WTC11 (cell line): ENCODE data around the gene VSNL1.

Source experiments
- ATF1 ChIP-seq: sonication (generic); formaldehyde crosslinking; IDR thresholded peaks from 2 replicates; pipeline ENCODE4 v1.8.1; 2023; ENCODE audit warnings: mild to moderate bottlenecking, moderate library complexity, missing genetic modification reagents
- NR3C1 ChIP-seq: sonication (generic); formaldehyde crosslinking; conservative IDR thresholded peaks from 2 replicates; pipeline ENCODE4 v1.8.1; 2023; ENCODE audit warnings: low read depth, mild to moderate bottlenecking, missing genetic modification reagents
- TF ChIP-seq, protein P1 (sequence below): fragments of 200-600 bp; IDR thresholded peaks from 2 replicates; pipeline ENCODE4 v1.8.0; 2022; ENCODE audit warnings: antibody characterized with exemption
- TF ChIP-seq, protein P2 (sequence below): sonication (generic); formaldehyde crosslinking; IDR thresholded peaks from 2 replicates; pipeline ENCODE4 v1.8.1; 2022; ENCODE audit warnings: low read depth, missing genetic modification reagents, borderline replicate concordance

DNA sequence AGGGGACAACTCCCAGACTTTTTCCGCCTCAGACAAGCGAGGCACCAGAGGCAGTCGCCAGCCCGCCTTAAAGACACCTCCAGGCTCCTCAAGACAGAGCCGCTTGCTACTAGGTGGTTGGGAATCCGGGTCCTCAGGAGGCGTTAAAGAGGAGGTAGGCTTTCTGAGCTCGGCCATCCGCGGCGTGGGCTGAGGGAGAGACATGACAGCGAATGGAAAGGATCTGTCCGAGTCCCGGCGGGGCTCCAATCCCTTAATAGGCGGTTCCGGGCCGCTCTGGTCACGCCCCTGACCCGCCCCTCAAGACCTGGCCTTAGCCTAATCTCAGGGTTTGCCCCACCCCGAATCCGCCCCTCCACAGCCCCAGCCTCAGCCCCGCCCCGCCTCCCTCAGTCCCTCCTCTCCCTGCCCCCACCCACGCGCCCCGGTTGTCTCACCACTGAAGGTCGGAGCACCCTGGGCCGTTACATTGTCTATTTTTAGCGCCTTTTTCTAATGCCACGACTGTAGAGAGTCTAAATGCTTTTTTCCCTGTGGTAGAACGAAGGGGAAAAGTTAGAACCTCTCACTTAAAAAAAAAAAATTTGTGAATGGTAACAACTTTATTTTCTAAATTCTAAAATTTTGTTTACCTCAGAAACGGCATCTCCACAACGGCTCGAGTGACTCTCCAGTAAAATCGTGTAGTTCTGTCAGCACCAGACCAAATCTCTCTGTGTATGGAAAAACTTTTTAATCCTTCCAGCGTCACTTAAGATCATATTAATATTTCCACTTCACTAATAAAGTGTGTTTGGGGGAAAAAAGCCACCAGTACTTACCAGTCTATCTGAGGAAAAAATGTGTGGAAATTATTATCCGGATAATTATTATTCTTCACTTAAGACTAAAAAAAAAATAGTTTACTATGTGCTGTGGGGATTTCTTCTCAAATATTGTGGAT, 22.0 kb upstream of the VSNL1 start, which contains the start of gene RAD51AP2:
- no peak for TF ChIP-seq ATF1 (CRISPR knock-in tag)
- TF ChIP-seq, protein P1, sequence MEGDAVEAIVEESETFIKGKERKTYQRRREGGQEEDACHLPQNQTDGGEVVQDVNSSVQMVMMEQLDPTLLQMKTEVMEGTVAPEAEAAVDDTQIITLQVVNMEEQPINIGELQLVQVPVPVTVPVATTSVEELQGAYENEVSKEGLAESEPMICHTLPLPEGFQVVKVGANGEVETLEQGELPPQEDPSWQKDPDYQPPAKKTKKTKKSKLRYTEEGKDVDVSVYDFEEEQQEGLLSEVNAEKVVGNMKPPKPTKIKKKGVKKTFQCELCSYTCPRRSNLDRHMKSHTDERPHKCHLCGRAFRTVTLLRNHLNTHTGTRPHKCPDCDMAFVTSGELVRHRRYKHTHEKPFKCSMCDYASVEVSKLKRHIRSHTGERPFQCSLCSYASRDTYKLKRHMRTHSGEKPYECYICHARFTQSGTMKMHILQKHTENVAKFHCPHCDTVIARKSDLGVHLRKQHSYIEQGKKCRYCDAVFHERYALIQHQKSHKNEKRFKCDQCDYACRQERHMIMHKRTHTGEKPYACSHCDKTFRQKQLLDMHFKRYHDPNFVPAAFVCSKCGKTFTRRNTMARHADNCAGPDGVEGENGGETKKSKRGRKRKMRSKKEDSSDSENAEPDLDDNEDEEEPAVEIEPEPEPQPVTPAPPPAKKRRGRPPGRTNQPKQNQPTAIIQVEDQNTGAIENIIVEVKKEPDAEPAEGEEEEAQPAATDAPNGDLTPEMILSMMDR, result no peak
- no peak for TF ChIP-seq NR3C1
- TF ChIP-seq, protein P2, sequence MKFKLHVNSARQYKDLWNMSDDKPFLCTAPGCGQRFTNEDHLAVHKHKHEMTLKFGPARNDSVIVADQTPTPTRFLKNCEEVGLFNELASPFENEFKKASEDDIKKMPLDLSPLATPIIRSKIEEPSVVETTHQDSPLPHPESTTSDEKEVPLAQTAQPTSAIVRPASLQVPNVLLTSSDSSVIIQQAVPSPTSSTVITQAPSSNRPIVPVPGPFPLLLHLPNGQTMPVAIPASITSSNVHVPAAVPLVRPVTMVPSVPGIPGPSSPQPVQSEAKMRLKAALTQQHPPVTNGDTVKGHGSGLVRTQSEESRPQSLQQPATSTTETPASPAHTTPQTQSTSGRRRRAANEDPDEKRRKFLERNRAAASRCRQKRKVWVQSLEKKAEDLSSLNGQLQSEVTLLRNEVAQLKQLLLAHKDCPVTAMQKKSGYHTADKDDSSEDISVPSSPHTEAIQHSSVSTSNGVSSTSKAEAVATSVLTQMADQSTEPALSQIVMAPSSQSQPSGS, result no peak
